ENCODE measurements around the gene CES4A. TPM values are rescaled to one million over a fixed set of nuclear protein-coding genes. Genes with fewer than 3 reads are reported as not detected.

Gene CES4A
- total and polyA plus RNA-seq, 2 of the 13 experiments (the other 11 are each of a cell fraction or from before 2014, with no cell fraction given): 0.09 to 0.17 TPM

GRCh38 chr16:67022531-67023214 lies 34.3 kb downstream of the CES4A start (continued):
- TF ChIP-seq ZNF772 (CRISPR knock-in tag; IDR thresholded peaks at IDR 0.05): no peak
- TF ChIP-seq FOXO1 (CRISPR knock-in tag; IDR thresholded peaks at IDR 0.05): no peak
- TF ChIP-seq SAP130 (CRISPR knock-in tag; IDR thresholded peaks at IDR 0.05; ENCODE audit: low read depth): no peak
- no peak for TF ChIP-seq DMTF1 (CRISPR knock-in tag; IDR thresholded peaks at IDR 0.05)
- no peak for TF ChIP-seq KLF15 (CRISPR knock-in tag; IDR thresholded peaks at IDR 0.05; ENCODE audit: borderline replicate concordance)
- TF ChIP-seq ZBTB7A (CRISPR knock-in tag; IDR thresholded peaks at IDR 0.05): no peak
- no peak for TF ChIP-seq ZBTB10 (CRISPR knock-in tag; IDR thresholded peaks at IDR 0.05; ENCODE audit: borderline replicate concordance)
- no peak for TF ChIP-seq CHCHD3 (CRISPR knock-in tag; IDR thresholded peaks at IDR 0.05)
- no peak for TF ChIP-seq HOXA7 (CRISPR knock-in tag; IDR thresholded peaks at IDR 0.05)
- TF ChIP-seq ZNF883 (CRISPR knock-in tag; IDR thresholded peaks at IDR 0.05; ENCODE audit: not compliant biosample characterization): no peak
- no peak for TF ChIP-seq KDM5A (IDR thresholded peaks at IDR 0.05; ENCODE audit: borderline replicate concordance, low read length)
- TF ChIP-seq ZNF101 (CRISPR knock-in tag; IDR thresholded peaks at IDR 0.05; ENCODE audit: borderline replicate concordance, low read depth): no peak
- TF ChIP-seq ZNF253 (CRISPR knock-in tag; IDR thresholded peaks at IDR 0.05; ENCODE audit: borderline replicate concordance): no peak
- TF ChIP-seq ETV5 (CRISPR knock-in tag; IDR thresholded peaks at IDR 0.05; ENCODE audit: borderline replicate concordance): peak; percentile 23; the same call in 1 of the 2 replicates
- TF ChIP-seq TOE1 (CRISPR knock-in tag; IDR thresholded peaks at IDR 0.05): no peak
- TF ChIP-seq SOX13 (IDR thresholded peaks at IDR 0.05): no peak
- peak in 1 of 2 experiments; percentile 32; a peak in 1 of 4 replicates for TF ChIP-seq SOX13 (CRISPR knock-in tag; conservative IDR thresholded peaks at IDR 0.05 in 1 of 2, IDR thresholded peaks at IDR 0.05 in 1 of 2)
- no peak for TF ChIP-seq AFF4 (CRISPR knock-in tag; IDR thresholded peaks at IDR 0.05)
